SK-N-SH treated with all-trans-retinoic acid at 6 μM for 48 hours (cell line): ENCODE data around the gene ATP11A.
"Not testable (repeated sequence)": the region's sequence is repeated elsewhere in the genome, so short reads cannot be mapped to it uniquely, and the experiment has no call there.

Source experiments
- CSDC2 ChIP-seq: fragments of 250-450 bp; sonication (Bioruptor Pico); IDR thresholded peaks from 2 replicates; pipeline ENCODE4 v1.5.0; 2020; ENCODE audit warnings: mild to moderate bottlenecking, moderate library complexity
- SNAI2 ChIP-seq: fragments of 250-450 bp; sonication (Bioruptor Pico); IDR thresholded peaks from 2 replicates; pipeline ENCODE4 v1.5.0; 2020; ENCODE audit warnings: mild to moderate bottlenecking, moderate library complexity

DNA sequence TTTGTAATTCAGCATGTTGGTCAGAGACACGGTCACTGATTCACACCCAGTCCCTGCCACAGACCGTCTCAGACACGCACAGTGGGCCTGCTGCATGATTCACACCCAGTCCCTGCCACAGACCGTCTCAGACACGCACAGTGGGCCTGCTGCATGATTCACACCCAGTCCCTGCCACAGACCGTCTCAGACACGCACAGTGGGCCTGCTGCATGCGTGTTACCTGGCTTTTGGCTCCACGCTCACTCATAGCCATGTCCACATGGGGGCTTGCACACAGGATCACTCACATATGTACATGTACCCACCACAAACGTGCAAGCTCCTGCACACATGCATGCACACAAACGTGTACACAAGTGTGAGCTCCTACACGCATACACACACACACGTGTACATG is 194.9 kb downstream of the ATP11A start:
- not testable (repeated sequence) for TF ChIP-seq SNAI2; CSDC2 (CRISPR knock-in tag)
